HepG2 (cell line): ENCODE data around the gene MIPEP. TPM values are rescaled to one million over a fixed set of nuclear protein-coding genes. Genes with fewer than 3 reads are reported as not detected.
A peak's percentile ranks its signal among the peaks of the same experiment; 100 is the strongest.

Experiments
- ETV5 ChIP-seq: IDR thresholded peaks from 2 replicates; pipeline ENCODE4 v1.6.1; 2018; ENCODE audit warnings: missing biosample characterization, missing genetic modification reagents, inconsistent platforms, borderline replicate concordance
- JUN ChIP-seq: sonication (generic); formaldehyde crosslinking; IDR thresholded peaks from 2 replicates; pipeline ENCODE4 v1.4.0; 2020; ENCODE audit warnings: mild to moderate bottlenecking, missing genetic modification reagents
- SOX6 ChIP-seq, 2 experiments: fragments of 450-650 bp in 1 of 2; sonication (generic) in 1 of 2; formaldehyde crosslinking in 1 of 2; IDR thresholded peaks; 2 replicates each; pipeline versions ENCODE4 v1.4.0 to v1.6.1; 2017 to 2020; ENCODE audit warnings: antibody characterized with exemption in 1 of 2, mild to moderate bottlenecking in 1 of 2, missing genetic modification reagents in 1 of 2
- STAG1 ChIP-seq: sonication (generic); formaldehyde crosslinking; IDR thresholded peaks from 2 replicates; pipeline ENCODE4 v1.4.0; 2020; ENCODE audit warnings: missing genetic modification reagents
- ZNF709 ChIP-seq: sonication (generic); formaldehyde crosslinking; IDR thresholded peaks from 2 replicates; pipeline ENCODE4 v1.5.0; 2020; ENCODE audit warnings: mild to moderate bottlenecking, missing genetic modification reagents
- ZSCAN25 ChIP-seq: sonication (generic); formaldehyde crosslinking; IDR thresholded peaks from 2 replicates; pipeline ENCODE4 v1.8.0; 2022; ENCODE audit warnings: mild to moderate bottlenecking, missing genetic modification reagents
- polyA plus RNA-seq, 8 experiments: library from polyadenylated mRNA; depleted of rRNA in 3 of 8; stranded (reverse) in 7 of 8; unstranded in 1 of 8; fragments of >200 nt; fragmentation: Illumina TruSeq in 4 of 8; extraction: Trizol in 4 of 8; gene quantifications; 2 replicates each; pipeline versions ENCODE4 v1.2.1 to v1.2.3, GENCODE V29; 2011 to 2016; ENCODE audit warnings: low read depth in 4 of 8, missing spikeins in 1 of 8, mixed read lengths in 1 of 8; ENCODE audit not compliant: insufficient read depth in 1 of 8
- total RNA-seq, 5 experiments: library from RNA; depleted of rRNA; stranded (reverse); fragments of >200 nt; fragmentation: Illumina TruSeq; extraction: Trizol; gene quantifications; 2 replicates each; pipeline ENCODE4 v1.2.3, GENCODE V29; 2016; ENCODE audit warnings: low read depth in 1 of 5
- TF ChIP-seq, protein P1 (sequence below): sonication (generic); formaldehyde crosslinking; IDR thresholded peaks from 2 replicates; pipeline ENCODE4 v1.8.1; 2022; ENCODE audit warnings: low read depth, mild to moderate bottlenecking, missing genetic modification reagents
- TF ChIP-seq, protein P2 (sequence below): sonication (generic); formaldehyde crosslinking; IDR thresholded peaks from one replicate; pipeline ENCODE4 v1.5.1; 2020; ENCODE audit warnings: mild to moderate bottlenecking, missing genetic modification reagents; ENCODE audit errors: not compliant biosample characterization
- TF ChIP-seq, protein P3 (sequence below): IDR thresholded peaks from 2 replicates; pipeline ENCODE4 v1.6.1; 2012; ENCODE audit warnings: low read depth, low read length, improper control_type of control experiment
- TF ChIP-seq, protein P4 (sequence below): sonication (generic); formaldehyde crosslinking; IDR thresholded peaks from 2 replicates; pipeline ENCODE4 v1.4.0; 2020; ENCODE audit warnings: mild to moderate bottlenecking, missing genetic modification reagents
- TF ChIP-seq, protein P5 (sequence below): sonication (generic); formaldehyde crosslinking; IDR thresholded peaks from 2 replicates; pipeline ENCODE4 v1.5.0; 2020; ENCODE audit warnings: missing genetic modification reagents

Gene MIPEP
- total and polyA plus RNA-seq, 2 of the 13 experiments (the other 11 are each of a cell fraction or from before 2014, with no cell fraction given) = 9.3 to 24.1 TPM

DNA sequence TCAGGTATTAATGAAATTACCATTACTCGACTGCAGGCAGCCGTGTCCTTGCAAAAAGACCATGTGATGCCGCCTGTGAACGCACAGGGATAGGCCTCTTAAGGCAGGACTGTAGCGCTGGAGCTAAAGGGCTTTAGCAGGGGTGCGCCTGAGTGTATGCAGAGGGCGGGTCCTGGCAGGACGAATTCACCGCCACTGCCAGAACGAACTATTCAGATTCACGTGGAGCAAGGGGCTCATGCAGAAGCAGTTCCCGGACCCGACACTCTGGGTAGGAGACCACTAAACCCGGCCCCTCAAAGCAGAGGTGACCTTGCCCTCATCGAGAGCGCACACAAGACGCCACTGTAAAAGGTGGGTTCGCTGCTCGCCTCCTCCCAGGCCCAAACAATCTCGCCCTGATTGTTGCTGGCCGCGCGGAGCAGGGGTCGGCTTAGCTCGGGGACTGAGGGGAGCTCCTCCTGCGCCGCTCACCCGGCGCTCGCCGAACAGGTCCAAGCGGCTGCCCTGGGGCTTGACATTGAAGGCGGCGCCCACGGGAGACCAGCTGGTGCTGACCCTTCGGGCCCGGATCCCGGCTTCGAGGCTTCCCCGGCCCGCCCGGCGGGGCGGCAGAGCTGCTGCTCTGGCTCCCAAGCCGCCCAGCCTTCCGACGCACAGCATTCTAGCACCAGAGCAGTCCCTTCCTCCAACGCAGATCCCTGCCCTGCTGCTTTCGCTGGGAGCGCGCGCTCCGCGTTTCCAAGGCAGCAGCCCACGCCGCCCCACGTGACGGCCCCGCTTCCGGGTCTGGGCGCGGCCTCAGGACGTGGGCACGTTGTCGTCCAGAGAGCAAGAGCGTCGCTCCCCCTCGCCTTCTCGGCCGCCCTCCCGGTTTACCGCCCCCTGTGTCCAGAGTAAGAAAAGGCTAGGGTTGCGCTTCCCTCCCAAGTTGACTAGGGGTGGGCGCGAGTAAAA lies at the start of gene MIPEP (continued):
- peak; percentile 12; the same call in 1 of the 2 replicates for TF ChIP-seq STAG1
- TF ChIP-seq, protein P1, sequence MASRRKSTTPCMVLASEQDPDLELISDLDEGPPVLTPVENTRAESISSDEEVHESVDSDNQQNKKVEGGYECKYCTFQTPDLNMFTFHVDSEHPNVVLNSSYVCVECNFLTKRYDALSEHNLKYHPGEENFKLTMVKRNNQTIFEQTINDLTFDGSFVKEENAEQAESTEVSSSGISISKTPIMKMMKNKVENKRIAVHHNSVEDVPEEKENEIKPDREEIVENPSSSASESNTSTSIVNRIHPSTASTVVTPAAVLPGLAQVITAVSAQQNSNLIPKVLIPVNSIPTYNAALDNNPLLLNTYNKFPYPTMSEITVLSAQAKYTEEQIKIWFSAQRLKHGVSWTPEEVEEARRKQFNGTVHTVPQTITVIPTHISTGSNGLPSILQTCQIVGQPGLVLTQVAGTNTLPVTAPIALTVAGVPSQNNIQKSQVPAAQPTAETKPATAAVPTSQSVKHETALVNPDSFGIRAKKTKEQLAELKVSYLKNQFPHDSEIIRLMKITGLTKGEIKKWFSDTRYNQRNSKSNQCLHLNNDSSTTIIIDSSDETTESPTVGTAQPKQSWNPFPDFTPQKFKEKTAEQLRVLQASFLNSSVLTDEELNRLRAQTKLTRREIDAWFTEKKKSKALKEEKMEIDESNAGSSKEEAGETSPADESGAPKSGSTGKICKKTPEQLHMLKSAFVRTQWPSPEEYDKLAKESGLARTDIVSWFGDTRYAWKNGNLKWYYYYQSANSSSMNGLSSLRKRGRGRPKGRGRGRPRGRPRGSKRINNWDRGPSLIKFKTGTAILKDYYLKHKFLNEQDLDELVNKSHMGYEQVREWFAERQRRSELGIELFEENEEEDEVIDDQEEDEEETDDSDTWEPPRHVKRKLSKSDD = no peak
- no peak for TF ChIP-seq SOX6 (IDR thresholded peaks at IDR 0.05)
- 0 out of 2 replicates have a peak, but pooled peaks have one; percentile 42 for TF ChIP-seq SOX6 (CRISPR knock-in tag; IDR thresholded peaks at IDR 0.05)
- TF ChIP-seq, protein P2, sequence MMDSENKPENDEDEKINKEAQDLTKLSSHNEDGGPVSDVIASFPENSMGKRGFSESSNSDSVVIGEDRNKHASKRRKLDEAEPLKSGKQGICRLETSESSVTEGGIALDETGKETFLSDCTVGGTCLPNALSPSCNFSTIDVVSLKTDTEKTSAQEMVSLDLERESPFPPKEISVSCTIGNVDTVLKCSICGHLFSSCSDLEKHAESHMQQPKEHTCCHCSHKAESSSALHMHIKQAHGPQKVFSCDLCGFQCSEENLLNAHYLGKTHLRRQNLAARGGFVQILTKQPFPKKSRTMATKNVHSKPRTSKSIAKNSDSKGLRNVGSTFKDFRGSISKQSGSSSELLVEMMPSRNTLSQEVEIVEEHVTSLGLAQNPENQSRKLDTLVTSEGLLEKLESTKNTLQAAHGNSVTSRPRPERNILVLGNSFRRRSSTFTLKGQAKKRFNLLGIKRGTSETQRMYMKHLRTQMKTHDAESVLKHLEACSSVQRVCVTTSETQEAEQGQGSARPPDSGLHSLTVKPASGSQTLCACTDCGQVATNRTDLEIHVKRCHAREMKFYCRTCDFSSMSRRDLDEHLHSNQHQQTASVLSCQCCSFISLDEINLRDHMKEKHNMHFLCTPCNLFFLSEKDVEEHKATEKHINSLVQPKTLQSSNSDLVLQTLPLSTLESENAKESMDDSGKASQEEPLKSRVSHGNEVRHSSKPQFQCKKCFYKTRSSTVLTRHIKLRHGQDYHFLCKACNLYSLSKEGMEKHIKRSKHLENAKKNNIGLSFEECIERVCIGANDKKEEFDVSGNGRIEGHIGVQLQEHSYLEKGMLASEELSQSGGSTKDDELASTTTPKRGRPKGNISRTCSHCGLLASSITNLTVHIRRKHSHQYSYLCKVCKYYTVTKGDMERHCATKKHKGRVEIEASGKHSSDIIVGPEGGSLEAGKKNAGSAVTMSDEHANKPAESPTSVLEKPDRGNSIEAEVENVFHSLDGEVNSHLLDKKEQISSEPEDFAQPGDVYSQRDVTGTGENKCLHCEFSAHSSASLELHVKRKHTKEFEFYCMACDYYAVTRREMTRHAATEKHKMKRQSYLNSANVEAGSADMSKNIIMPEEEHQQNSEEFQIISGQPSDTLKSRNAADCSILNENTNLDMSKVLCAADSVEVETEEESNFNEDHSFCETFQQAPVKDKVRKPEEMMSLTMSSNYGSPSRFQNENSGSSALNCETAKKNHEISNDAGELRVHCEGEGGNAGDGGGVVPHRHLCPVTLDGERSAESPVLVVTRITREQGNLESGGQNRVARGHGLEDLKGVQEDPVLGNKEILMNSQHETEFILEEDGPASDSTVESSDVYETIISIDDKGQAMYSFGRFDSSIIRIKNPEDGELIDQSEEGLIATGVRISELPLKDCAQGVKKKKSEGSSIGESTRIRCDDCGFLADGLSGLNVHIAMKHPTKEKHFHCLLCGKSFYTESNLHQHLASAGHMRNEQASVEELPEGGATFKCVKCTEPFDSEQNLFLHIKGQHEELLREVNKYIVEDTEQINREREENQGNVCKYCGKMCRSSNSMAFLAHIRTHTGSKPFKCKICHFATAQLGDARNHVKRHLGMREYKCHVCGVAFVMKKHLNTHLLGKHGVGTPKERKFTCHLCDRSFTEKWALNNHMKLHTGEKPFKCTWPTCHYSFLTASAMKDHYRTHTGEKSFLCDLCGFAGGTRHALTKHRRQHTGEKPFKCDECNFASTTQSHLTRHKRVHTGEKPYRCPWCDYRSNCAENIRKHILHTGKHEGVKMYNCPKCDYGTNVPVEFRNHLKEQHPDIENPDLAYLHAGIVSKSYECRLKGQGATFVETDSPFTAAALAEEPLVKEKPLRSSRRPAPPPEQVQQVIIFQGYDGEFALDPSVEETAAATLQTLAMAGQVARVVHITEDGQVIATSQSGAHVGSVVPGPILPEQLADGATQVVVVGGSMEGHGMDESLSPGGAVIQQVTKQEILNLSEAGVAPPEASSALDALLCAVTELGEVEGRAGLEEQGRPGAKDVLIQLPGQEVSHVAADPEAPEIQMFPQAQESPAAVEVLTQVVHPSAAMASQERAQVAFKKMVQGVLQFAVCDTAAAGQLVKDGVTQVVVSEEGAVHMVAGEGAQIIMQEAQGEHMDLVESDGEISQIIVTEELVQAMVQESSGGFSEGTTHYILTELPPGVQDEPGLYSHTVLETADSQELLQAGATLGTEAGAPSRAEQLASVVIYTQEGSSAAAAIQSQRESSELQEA (CRISPR knock-in tag) = no peak
- TF ChIP-seq, protein P3, sequence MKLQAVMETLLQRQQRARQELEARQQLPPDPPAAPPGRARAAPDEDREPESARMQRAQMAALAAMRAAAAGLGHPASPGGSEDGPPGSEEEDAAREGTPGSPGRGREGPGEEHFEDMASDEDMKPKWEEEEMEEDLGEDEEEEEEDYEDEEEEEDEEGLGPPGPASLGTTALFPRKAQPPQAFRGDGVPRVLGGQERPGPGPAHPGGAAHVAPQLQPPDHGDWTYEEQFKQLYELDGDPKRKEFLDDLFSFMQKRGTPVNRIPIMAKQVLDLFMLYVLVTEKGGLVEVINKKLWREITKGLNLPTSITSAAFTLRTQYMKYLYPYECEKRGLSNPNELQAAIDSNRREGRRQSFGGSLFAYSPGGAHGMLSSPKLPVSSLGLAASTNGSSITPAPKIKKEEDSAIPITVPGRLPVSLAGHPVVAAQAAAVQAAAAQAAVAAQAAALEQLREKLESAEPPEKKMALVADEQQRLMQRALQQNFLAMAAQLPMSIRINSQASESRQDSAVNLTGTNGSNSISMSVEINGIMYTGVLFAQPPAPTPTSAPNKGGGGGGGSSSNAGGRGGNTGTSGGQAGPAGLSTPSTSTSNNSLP = 0 out of 2 replicates have a peak, but pooled peaks have one; percentile 42
- TF ChIP-seq JUN (CRISPR knock-in tag) = 0 out of 2 replicates have a peak, but pooled peaks have one; percentile 17
- TF ChIP-seq, protein P4, sequence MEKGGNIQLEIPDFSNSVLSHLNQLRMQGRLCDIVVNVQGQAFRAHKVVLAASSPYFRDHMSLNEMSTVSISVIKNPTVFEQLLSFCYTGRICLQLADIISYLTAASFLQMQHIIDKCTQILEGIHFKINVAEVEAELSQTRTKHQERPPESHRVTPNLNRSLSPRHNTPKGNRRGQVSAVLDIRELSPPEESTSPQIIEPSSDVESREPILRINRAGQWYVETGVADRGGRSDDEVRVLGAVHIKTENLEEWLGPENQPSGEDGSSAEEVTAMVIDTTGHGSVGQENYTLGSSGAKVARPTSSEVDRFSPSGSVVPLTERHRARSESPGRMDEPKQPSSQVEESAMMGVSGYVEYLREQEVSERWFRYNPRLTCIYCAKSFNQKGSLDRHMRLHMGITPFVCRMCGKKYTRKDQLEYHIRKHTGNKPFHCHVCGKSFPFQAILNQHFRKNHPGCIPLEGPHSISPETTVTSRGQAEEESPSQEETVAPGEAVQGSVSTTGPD (CRISPR knock-in tag) = no peak
- TF ChIP-seq ETV5 (CRISPR knock-in tag) = peak; percentile 77
- peak; percentile 82 for TF ChIP-seq ZSCAN25 (CRISPR knock-in tag)
- TF ChIP-seq, protein P5, sequence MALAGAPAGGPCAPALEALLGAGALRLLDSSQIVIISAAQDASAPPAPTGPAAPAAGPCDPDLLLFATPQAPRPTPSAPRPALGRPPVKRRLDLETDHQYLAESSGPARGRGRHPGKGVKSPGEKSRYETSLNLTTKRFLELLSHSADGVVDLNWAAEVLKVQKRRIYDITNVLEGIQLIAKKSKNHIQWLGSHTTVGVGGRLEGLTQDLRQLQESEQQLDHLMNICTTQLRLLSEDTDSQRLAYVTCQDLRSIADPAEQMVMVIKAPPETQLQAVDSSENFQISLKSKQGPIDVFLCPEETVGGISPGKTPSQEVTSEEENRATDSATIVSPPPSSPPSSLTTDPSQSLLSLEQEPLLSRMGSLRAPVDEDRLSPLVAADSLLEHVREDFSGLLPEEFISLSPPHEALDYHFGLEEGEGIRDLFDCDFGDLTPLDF (CRISPR knock-in tag) = peak; percentile 85
- TF ChIP-seq ZNF709 (CRISPR knock-in tag) = no peak
